Bronchial epithelial cell (primary cell): ENCODE measurements around the gene AKAP6. TPM values are rescaled to one million over a fixed set of nuclear protein-coding genes. Genes with fewer than 3 reads are reported as not detected.

Source experiments
- DNase-seq: peaks from one replicate; pipeline ENCODE4 v3.0.0-alpha.2; 2010; ENCODE audit warnings: low read depth
- FAIRE-seq: peaks from 2 replicates; lab custom pipeline; 2011; peaks lifted over from hg19 to GRCh38; lab: Jason Lieb, UNC
- H3K27me3 ChIP-seq: 2 replicates; pipeline ENCODE4 v1.5.1; 2011; ENCODE audit warnings: low read length; ENCODE audit not compliant: control insufficient read depth, insufficient read depth
- H3K36me3 ChIP-seq: 2 replicates; pipeline ENCODE4 v1.5.1; 2011; ENCODE audit warnings: low read length; ENCODE audit not compliant: control insufficient read depth, insufficient read depth
- H3K4me3 ChIP-seq: 2 replicates; pipeline ENCODE4 v1.5.1; 2011; ENCODE audit warnings: mild to moderate bottlenecking, low read depth, low read length, control low read depth
- total RNA-seq: library from RNA; depleted of rRNA; stranded (reverse); fragments of >200 nt; gene quantifications from 2 replicates; pipeline ENCODE4 v1.2.1, GENCODE V29; 2014
- TF ChIP-seq, protein P1 (sequence below): IDR thresholded peaks from 2 replicates; pipeline ENCODE4 v1.5.1; 2011; ENCODE audit warnings: mild to moderate bottlenecking, moderate library complexity, low read length, control low read depth, inconsistent platforms; ENCODE audit not compliant: insufficient read depth, severe bottlenecking

The AKAP6 gene
- total RNA-seq, 1 donor from 2014 or later = 4.2 TPM

DNA sequence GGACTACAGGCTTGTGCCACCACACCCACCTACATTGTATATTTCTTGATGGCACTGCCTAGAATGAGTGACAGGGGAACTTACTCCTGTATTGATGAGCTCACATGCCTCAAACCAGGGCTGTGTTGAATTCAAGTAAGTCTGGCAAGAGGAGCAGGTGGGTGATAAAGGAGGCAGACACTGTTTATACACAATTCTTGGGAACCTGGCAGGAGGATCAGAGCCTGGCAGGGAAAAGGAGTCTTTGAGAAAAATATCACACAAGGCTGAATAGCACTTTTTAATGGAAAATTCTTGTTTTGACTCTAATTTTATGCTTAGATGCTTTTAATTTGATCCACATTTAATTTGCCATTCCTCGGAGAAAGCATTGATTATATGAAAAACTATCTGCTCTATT, 316.5 kb downstream of the AKAP6 start:
- no peak for FAIRE-seq
- DNase-seq = no peak
- Histone ChIP-seq H3K4me3 (no peak overlapping the region), H3K36me3 (no peaks in the 10 kb centered on the region), H3K27me3 (no peaks in the 10 kb centered on the region)
- TF ChIP-seq, protein P1, sequence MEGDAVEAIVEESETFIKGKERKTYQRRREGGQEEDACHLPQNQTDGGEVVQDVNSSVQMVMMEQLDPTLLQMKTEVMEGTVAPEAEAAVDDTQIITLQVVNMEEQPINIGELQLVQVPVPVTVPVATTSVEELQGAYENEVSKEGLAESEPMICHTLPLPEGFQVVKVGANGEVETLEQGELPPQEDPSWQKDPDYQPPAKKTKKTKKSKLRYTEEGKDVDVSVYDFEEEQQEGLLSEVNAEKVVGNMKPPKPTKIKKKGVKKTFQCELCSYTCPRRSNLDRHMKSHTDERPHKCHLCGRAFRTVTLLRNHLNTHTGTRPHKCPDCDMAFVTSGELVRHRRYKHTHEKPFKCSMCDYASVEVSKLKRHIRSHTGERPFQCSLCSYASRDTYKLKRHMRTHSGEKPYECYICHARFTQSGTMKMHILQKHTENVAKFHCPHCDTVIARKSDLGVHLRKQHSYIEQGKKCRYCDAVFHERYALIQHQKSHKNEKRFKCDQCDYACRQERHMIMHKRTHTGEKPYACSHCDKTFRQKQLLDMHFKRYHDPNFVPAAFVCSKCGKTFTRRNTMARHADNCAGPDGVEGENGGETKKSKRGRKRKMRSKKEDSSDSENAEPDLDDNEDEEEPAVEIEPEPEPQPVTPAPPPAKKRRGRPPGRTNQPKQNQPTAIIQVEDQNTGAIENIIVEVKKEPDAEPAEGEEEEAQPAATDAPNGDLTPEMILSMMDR = no peak

DNA sequence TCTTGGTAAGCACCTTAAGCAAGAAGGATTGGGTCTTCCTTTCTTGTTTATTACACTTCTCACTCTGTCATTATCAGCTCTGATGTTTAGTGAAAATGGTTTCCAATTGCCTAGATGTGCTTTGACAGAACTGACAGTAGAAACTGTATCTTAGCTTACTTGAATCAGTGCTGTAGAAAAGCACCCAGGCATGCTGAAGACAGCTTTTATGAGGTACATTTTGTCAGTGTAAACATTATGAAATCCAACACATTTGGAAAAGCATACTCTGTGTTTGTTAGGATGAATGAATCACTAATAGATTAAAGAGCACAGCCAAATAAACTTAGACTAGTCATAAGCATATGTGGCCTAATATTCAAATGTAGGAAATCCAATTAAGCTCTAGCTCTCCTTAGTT, 319.3 kb downstream of the AKAP6 start:
- TF ChIP-seq, protein P1 = no peak
- H3K36me3 ChIP-seq = no peaks in the 10 kb centered on the region
- no peaks in the 10 kb centered on the region for H3K27me3 ChIP-seq
- DNase-seq = peak; percentile 82
- no peak overlapping the region for H3K4me3 ChIP-seq
- FAIRE-seq = no peak

DNA sequence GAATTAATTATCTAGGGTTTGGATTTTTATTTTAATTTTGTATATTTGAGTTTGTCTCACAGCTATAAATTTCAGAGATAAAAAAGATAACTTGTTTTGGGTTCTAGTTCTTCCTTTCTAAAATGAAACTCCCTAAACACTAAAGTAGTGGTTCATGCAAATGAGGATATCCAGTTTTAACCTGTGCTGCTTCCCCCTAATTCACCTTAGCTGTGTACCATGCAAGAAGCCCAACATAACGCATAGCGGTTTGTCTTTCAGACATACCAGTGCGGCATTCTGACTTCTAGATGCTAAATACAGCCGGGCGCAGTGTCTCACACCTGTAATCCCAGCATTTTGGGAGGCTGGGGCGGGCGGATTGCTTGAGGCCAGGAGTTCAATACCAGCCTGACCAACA, 320.9 kb downstream of the AKAP6 start:
- Histone ChIP-seq H3K36me3 (no peaks in the 10 kb centered on the region), H3K4me3 (no peak overlapping the region), H3K27me3 (no peaks in the 10 kb centered on the region)
- no peak for DNase-seq
- FAIRE-seq = no peak
- TF ChIP-seq, protein P1 = no peak

DNA sequence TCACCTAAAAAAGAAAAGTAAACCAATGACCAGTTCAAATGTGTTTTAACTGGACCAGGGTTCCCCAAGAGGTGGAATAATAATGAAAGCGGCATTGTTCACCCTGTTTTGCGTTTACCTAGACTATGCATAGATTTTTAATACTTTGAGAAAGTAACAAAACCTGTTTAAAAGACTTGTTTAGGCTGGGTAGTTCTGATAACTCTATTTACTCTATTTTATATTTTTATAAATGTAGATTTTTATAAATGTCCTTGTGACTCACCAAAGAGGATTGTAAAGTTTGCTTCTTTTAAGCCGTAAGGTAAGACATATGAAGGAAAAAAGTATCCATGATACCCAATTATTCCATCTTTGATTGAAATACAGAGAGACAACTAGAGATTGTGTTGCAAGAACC, 321.6 kb downstream of the AKAP6 start:
- TF ChIP-seq, protein P1 = no peak
- Histone ChIP-seq H3K36me3 (no peaks in the 10 kb centered on the region), H3K4me3 (no peak overlapping the region), H3K27me3 (no peaks in the 10 kb centered on the region)
- DNase-seq (no peak), FAIRE-seq (no peak)

DNA sequence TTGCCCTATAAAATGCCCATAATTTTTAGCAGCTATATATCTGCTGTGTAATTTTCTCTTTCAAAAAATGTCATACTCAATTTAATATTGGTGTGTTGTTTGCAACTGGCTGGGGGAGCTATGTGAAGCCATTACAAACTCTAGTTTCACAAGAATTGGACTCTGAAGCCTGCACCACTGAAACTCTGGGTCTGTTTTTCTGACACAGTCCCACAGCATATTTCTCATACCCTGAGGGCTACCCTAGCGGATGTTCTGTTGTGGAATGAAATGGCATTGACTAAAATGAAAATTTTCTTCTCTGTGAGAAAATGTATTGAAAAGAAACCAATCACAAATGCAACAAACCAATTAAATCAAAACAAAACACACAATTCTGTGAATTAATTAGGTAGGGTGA, 325.0 kb downstream of the AKAP6 start:
- FAIRE-seq = no peak
- Histone ChIP-seq H3K4me3 (no peak overlapping the region), H3K27me3 (no peaks in the 10 kb centered on the region), H3K36me3 (no peaks in the 10 kb centered on the region)
- TF ChIP-seq, protein P1 = no peak
- DNase-seq = no peak

DNA sequence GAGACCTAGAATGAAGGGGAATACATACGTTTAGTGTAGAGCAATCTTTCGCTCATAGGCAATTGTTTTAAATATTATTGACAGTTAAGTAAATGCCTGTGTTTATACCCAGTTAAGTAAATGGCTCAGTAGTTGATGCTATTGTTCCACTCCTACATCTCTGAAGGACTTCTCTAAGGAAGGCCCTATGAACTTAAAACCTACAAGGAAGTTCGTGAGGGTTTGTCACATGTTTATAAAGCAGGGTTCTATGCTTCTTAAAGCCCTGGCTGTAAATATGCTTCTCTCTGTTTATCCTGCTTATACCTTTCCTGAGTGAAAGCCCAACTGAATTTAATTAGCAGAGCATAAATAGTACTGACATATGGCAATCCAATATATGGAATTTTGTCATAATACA, 327.5 kb downstream of the AKAP6 start:
- DNase-seq = no peak
- FAIRE-seq = no peak
- H3K27me3 ChIP-seq = no peaks in the 10 kb centered on the region
- H3K4me3 ChIP-seq = no peak overlapping the region
- H3K36me3 ChIP-seq = no peaks in the 10 kb centered on the region
- TF ChIP-seq, protein P1 = no peak
